C4-2B (cell line): Measurements from ENCODE around the gene PRDX5.

Experiments
- CTCF ChIP-seq: fragments of 450-650 bp; conservative IDR thresholded peaks from 2 replicates; pipeline ENCODE4 v1.5.1; 2017; ENCODE audit warnings: mild to moderate bottlenecking
- ZFX ChIP-seq: fragments of 450-650 bp; IDR thresholded peaks from 2 replicates; pipeline ENCODE4 v1.6.1; 2017

- TF ChIP-seq CTCF (no peak), ZFX (no peak)
Measured at GRCh38 chr11:64320556-64320955, 2.6 kb downstream of the PRDX5 start.
